AG20443 (cell line): Measurements from ENCODE around the gene ZFYVE27.

Experiments
- DNase-seq: peaks from one replicate; pipeline ENCODE4 v3.0.0; 2012; ENCODE audit warnings: low spot score, mixed read lengths

ZFYVE27 gene

GRCh38 chr10:97748116-97748515 is 11.2 kb downstream of the ZFYVE27 start:
- no peak for DNase-seq

- DNase-seq = no peak
These were observed 16.0 kb downstream of the ZFYVE27 start for GRCh38 chr10:97752956-97753355.

GRCh38 chr10:97754726-97755125 is 17.8 kb downstream of the ZFYVE27 start:
- DNase-seq = no peak

GRCh38 chr10:97755718-97756117 is 18.8 kb downstream of the ZFYVE27 start:
- no peak for DNase-seq

GRCh38 chr10:97757471-97757870 is 20.5 kb downstream of the ZFYVE27 start:
- peak; percentile 6 for DNase-seq

- peak; percentile 88 for DNase-seq
These were observed 22.4 kb downstream of the ZFYVE27 start for GRCh38 chr10:97759158-97759887.

GRCh38 chr10:97759946-97760345 is 23.0 kb downstream of the ZFYVE27 start:
- DNase-seq = no peak

GRCh38 chr10:97760461-97761257 is 23.7 kb downstream of the ZFYVE27 start:
- DNase-seq = no peak

- no peak for DNase-seq
These were observed 24.5 kb downstream of the ZFYVE27 start for GRCh38 chr10:97761331-97761865.

GRCh38 chr10:97762056-97762455 is 25.1 kb downstream of the ZFYVE27 start:
- DNase-seq = no peak

- peak; percentile 44 for DNase-seq
These were observed 25.9 kb downstream of the ZFYVE27 start for GRCh38 chr10:97762816-97763215.

GRCh38 chr10:97763411-97763810 is 26.5 kb downstream of the ZFYVE27 start:
- DNase-seq = no peak

- DNase-seq = no peak
These were observed 27.0 kb downstream of the ZFYVE27 start for GRCh38 chr10:97763947-97764346.

GRCh38 chr10:97764519-97764931 is 27.6 kb downstream of the ZFYVE27 start:
- DNase-seq = no peak

GRCh38 chr10:97765201-97765600 is 28.3 kb downstream of the ZFYVE27 start:
- DNase-seq = no peak

- no peak for DNase-seq
These were observed 29.3 kb downstream of the ZFYVE27 start for GRCh38 chr10:97766106-97766810.

- no peak for DNase-seq
These were observed 30.3 kb downstream of the ZFYVE27 start for GRCh38 chr10:97766996-97767924.

GRCh38 chr10:97768322-97769315 is 31.7 kb downstream of the ZFYVE27 start:
- no peak for DNase-seq

GRCh38 chr10:97770255-97770654 is 33.3 kb downstream of the ZFYVE27 start:
- no peak for DNase-seq
